Kidney epithelial cell (primary cell): ENCODE measurements around the gene FLVCR1. TPM values are rescaled to one million over a fixed set of nuclear protein-coding genes. Genes with fewer than 3 reads are reported as not detected.

Source experiments
- DNase-seq: peaks from one replicate; pipeline ENCODE4 v3.0.0-alpha.2; 2010; ENCODE audit warnings: low read depth
- H3K27me3 ChIP-seq: 2 replicates; pipeline ENCODE4 v1.6.0; 2011; ENCODE audit warnings: low read length; ENCODE audit not compliant: control insufficient read depth, insufficient read depth
- H3K36me3 ChIP-seq: 2 replicates; pipeline ENCODE4 v1.5.1; 2011; ENCODE audit warnings: low read length; ENCODE audit not compliant: control insufficient read depth, insufficient read depth
- H3K4me3 ChIP-seq: 2 replicates; pipeline ENCODE4 v1.5.1; 2011; ENCODE audit warnings: low read depth, mild to moderate bottlenecking, control low read depth, low read length
- CTCF ChIP-seq: IDR thresholded peaks from 2 replicates; pipeline ENCODE4 v1.5.1; 2011; ENCODE audit warnings: mild to moderate bottlenecking, moderate library complexity, low read length, control low read depth, inconsistent platforms; ENCODE audit not compliant: insufficient read depth, poor library complexity, severe bottlenecking
- total RNA-seq: library from RNA; depleted of rRNA; stranded (reverse); fragments of >200 nt; gene quantifications from 2 replicates; pipeline ENCODE4 v1.2.3, GENCODE V29; 2015

Gene FLVCR1
- total RNA-seq, 1 donor from 2014 or later, result 3.9 TPM

GRCh38 chr1:212944229-212944901 lies 86.3 kb downstream of the FLVCR1 start:
- Histone ChIP-seq H3K36me3 (no peaks in the 10 kb centered on the region), H3K4me3 (no peak overlapping the region), H3K27me3 (peaks cover 3% of the 10 kb centered on the region)
- no peak for DNase-seq
- TF ChIP-seq CTCF, result no peak

GRCh38 chr1:212945056-212945455 lies 87.0 kb downstream of the FLVCR1 start:
- TF ChIP-seq CTCF, result no peak
- DNase-seq, result no peak
- Histone ChIP-seq H3K4me3 (no peak overlapping the region), H3K27me3 (peaks cover 6% of the 10 kb centered on the region), H3K36me3 (no peaks in the 10 kb centered on the region)

- Histone ChIP-seq H3K4me3 (no peak overlapping the region), H3K27me3 (peaks cover 6% of the 10 kb centered on the region), H3K36me3 (no peaks in the 10 kb centered on the region)
- TF ChIP-seq CTCF, result no peak
- DNase-seq, result no peak
These were observed 87.5 kb downstream of the FLVCR1 start for GRCh38 chr1:212945463-212946160.

- DNase-seq, result no peak
- Histone ChIP-seq H3K27me3 (peaks cover 11% of the 10 kb centered on the region), H3K36me3 (no peaks in the 10 kb centered on the region), H3K4me3 (no peak overlapping the region)
- no peak for TF ChIP-seq CTCF
These were observed 88.8 kb downstream of the FLVCR1 start for GRCh38 chr1:212946872-212947271.

Other genes with a start within 250 kb of the FLVCR1 start
- gene ATF3, start 249.5 kb upstream of the FLVCR1 start, total RNA-seq, result 99.2 and 119 TPM in 2 replicates
- gene BATF3, start 158.4 kb upstream of the FLVCR1 start, total RNA-seq, result 0.89 and 5.4 TPM in 2 replicates
- 28.2 and 33.7 TPM in 2 replicates for gene NSL1, start 66.5 kb upstream of the FLVCR1 start, total RNA-seq
- gene TATDN3, start 66.4 kb upstream of the FLVCR1 start, total RNA-seq, result 14.7 and 21.7 TPM in 2 replicates
- gene SPATA45, start 10.6 kb upstream of the FLVCR1 start, total RNA-seq, result not detected in 2 replicates
- gene VASH2, start 92.3 kb downstream of the FLVCR1 start, total RNA-seq, result 2.9 and 9.7 TPM in 2 replicates
- gene ANGEL2, start 157.6 kb downstream of the FLVCR1 start, total RNA-seq, result 31.8 and 36.8 TPM in 2 replicates
- gene RPS6KC1, start 193.0 kb downstream of the FLVCR1 start, total RNA-seq, result 12.9 and 14.9 TPM in 2 replicates